Fibroblast of pulmonary artery (primary cell): ENCODE results near the gene USP6.
"Not testable (repeated sequence)": the region's sequence is repeated elsewhere in the genome, so short reads cannot be mapped to it uniquely, and the experiment has no call there.

Experiments used
- DNase-seq: peaks from one replicate; pipeline ENCODE4 v3.0.0-alpha.2; 2010; ENCODE audit warnings: low read depth
- H3K4me3 ChIP-seq: replicated peaks from 2 replicates; pipeline ENCODE4 v1.5.1; 2011; ENCODE audit warnings: low read depth, mild to moderate bottlenecking, control low read depth, low read length, moderate library complexity
- CTCF ChIP-seq: IDR thresholded peaks from 2 replicates; pipeline ENCODE4 v1.5.1; 2011; ENCODE audit warnings: mild to moderate bottlenecking, control low read depth, low read length, inconsistent platforms; ENCODE audit errors: missing control alignments

USP6 gene

GRCh38 chr17:5122586-5123342, 6.9 kb downstream of the USP6 start:
- TF ChIP-seq CTCF: no peak

GRCh38 chr17:5123343-5124124, 7.7 kb downstream of the USP6 start:
- DNase-seq: no peak
- no peak for TF ChIP-seq CTCF

More at GRCh38 chr17:5122586-5123342, 6.9 kb downstream of the USP6 start:
- DNase-seq: peak; percentile 4
- peak overlapping the region; percentile 37 for H3K4me3 ChIP-seq

GRCh38 chr17:5124125-5124760, 8.4 kb downstream of the USP6 start:
- DNase-seq, H3K4me3 ChIP-seq: not testable (repeated sequence)

More at GRCh38 chr17:5123343-5124124, 7.7 kb downstream of the USP6 start:
- no peak overlapping the region for H3K4me3 ChIP-seq

- H3K4me3 ChIP-seq: not testable (repeated sequence)
These were observed 9.1 kb downstream of the USP6 start for GRCh38 chr17:5124896-5125295.

GRCh38 chr17:5126719-5127488, 11.1 kb downstream of the USP6 start:
- no peak for DNase-seq
- no peak for TF ChIP-seq CTCF

More at GRCh38 chr17:5124896-5125295, 9.1 kb downstream of the USP6 start:
- not testable (repeated sequence) for DNase-seq

GRCh38 chr17:5127910-5128309, 12.1 kb downstream of the USP6 start:
- TF ChIP-seq CTCF: no peak

More at GRCh38 chr17:5126719-5127488, 11.1 kb downstream of the USP6 start:
- H3K4me3 ChIP-seq: no peak overlapping the region

GRCh38 chr17:5128387-5128786, 12.6 kb downstream of the USP6 start:
- H3K4me3 ChIP-seq, DNase-seq: not testable (repeated sequence)

More at GRCh38 chr17:5127910-5128309, 12.1 kb downstream of the USP6 start:
- H3K4me3 ChIP-seq: no peak overlapping the region
- DNase-seq: no peak
